Measurements from ENCODE around the gene FXYD7.

FXYD7 gene

DNA sequence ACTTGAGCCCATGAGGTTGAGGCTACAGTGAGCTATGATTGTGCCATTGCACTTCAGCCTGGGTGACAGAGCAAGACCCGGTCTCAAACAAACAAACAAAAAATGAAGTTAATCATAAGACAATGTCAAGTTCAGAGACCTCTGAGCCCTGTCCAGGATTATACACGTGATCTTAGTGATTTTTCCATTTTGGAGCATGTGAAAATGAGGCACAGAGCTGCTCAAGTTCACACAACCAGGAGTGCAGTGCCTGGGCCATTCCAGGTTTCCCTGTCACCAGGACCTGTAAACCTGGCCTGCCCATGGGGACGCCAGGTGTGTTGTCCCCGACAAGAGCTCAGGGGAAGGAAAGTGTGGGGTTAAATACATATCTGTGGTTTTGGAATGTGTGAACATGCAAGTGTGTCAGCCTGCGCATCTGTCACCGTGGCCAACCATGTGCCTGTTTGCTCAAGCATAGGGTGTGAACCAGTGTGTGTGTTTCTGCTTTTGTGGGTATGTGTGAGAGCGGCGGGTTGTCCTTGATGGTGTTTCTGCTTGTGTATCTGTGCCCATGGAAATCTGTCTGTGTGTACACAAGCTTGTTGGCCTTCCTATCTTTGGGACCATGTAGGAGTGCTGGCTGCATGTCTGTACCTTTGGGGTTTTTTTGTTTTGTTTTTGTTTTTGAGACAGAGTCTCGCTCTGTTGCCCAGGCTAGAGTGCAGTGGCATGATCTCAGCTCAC is 5.9 kb upstream of the FXYD7 start:
- H4K20me1 ChIP-seq (ENCODE audit: insufficient read depth, low read length): no peaks in the 10 kb centered on the region
- no peaks in the 10 kb centered on the region; the same call in 1 of the 2 replicates for H3K27me3 ChIP-seq (ENCODE audit: insufficient read depth, low read length)
- H3K9ac ChIP-seq (ENCODE audit: low read length): no peak overlapping the region
- H3K4me1 ChIP-seq (ENCODE audit: insufficient read depth, low read length, severe bottlenecking): peaks cover 8% of the 10 kb centered on the region
- TF ChIP-seq, protein P1, sequence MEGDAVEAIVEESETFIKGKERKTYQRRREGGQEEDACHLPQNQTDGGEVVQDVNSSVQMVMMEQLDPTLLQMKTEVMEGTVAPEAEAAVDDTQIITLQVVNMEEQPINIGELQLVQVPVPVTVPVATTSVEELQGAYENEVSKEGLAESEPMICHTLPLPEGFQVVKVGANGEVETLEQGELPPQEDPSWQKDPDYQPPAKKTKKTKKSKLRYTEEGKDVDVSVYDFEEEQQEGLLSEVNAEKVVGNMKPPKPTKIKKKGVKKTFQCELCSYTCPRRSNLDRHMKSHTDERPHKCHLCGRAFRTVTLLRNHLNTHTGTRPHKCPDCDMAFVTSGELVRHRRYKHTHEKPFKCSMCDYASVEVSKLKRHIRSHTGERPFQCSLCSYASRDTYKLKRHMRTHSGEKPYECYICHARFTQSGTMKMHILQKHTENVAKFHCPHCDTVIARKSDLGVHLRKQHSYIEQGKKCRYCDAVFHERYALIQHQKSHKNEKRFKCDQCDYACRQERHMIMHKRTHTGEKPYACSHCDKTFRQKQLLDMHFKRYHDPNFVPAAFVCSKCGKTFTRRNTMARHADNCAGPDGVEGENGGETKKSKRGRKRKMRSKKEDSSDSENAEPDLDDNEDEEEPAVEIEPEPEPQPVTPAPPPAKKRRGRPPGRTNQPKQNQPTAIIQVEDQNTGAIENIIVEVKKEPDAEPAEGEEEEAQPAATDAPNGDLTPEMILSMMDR (IDR thresholded peaks at IDR 0.05; ENCODE audit: low read length): no peak
- no peak for TF ChIP-seq EZH2 (IDR thresholded peaks at IDR 0.05; ENCODE audit: borderline replicate concordance, low read length)
- H3K36me3 ChIP-seq (ENCODE audit: insufficient read depth, low read length): no peaks in the 10 kb centered on the region
- H3K79me2 ChIP-seq (ENCODE audit: insufficient read depth, low read length): no peaks in the 10 kb centered on the region
- H3K4me3 ChIP-seq (ENCODE audit: low read depth, low read length, poor library complexity, severe bottlenecking): no peak overlapping the region
- no peaks in the 10 kb centered on the region for H3K9me3 ChIP-seq (ENCODE audit: low read length)
- no peak overlapping the region for H2AFZ ChIP-seq (ENCODE audit: low read length)
- H3K4me2 ChIP-seq (ENCODE audit: low read length): no peak overlapping the region
- no peak overlapping the region for H3K27ac ChIP-seq (ENCODE audit: low read depth, low read length, poor library complexity, severe bottlenecking)
- no peaks in the 10 kb centered on the region for H3K9me2 ChIP-seq (ENCODE audit: low read depth, low read length)
- H3F3A ChIP-seq (ENCODE audit: insufficient read depth, low read length): no peaks in the 10 kb centered on the region; the same call in 1 of the 2 replicates

DNA sequence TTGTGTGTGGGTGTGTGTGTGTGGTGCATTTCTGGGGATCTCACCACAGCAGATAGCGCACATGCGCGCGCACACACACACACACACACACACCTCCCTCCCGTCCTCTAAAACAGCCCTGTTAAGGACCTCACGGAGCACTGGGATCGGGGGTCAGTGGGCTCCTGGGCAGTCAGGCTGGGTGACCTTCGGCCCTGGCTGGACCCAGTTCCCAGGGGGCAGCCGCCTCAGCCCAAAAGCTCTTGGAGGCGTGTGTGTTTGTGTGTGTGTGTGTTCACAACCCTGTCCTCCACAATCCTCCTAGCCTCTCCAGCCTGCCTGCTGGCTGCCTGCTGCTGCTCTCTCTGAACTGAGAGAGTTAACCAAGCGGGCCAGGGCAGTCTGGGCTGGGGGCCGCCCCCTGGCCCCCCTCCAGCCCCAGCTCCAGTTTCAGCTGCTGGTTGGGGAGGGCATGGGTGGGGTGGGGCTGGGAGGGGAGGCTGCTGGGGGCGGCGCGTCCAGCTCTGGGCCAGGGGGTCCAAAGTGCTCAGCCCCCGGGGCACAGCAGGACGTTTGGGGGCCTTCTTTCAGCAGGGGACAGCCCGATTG is 4.7 kb upstream of the FXYD7 start, which contains the start of gene FXYD1:
Gene FXYD1, plus strand, starts transcription at position 520 of the 588 bp plus-strand sequence. CDS start 1,256 bp downstream, outside the sequence.
- Histone ChIP-seq H3K9me2 (ENCODE audit: low read depth, low read length) (no peaks in the 10 kb centered on the region), H3F3A (ENCODE audit: insufficient read depth, low read length) (no peaks in the 10 kb centered on the region; the same call in 1 of the 2 replicates), H3K27me3 (ENCODE audit: insufficient read depth, low read length) (no peaks in the 10 kb centered on the region), H3K9me3 (ENCODE audit: low read length) (no peaks in the 10 kb centered on the region), H3K4me2 (ENCODE audit: low read length) (no peak within 1 kb of the TSS), H4K20me1 (ENCODE audit: insufficient read depth, low read length) (no peaks in the 10 kb centered on the region), H3K4me3 (ENCODE audit: low read depth, low read length, poor library complexity, severe bottlenecking) (no peak within 1 kb of the TSS), H2AFZ (ENCODE audit: low read length) (no peak within 1 kb of the TSS), H3K36me3 (ENCODE audit: insufficient read depth, low read length) (no peaks in the 10 kb centered on the region), H3K79me2 (ENCODE audit: insufficient read depth, low read length) (no peaks in the 10 kb centered on the region), H3K4me1 (ENCODE audit: insufficient read depth, low read length, severe bottlenecking) (peaks cover 15% of the 10 kb centered on the region), H3K27ac (ENCODE audit: low read depth, low read length, poor library complexity, severe bottlenecking) (no peak within 1 kb of the TSS), H3K9ac (ENCODE audit: low read length) (no peak within 1 kb of the TSS)
- no peak for TF ChIP-seq EZH2 (IDR thresholded peaks at IDR 0.05; ENCODE audit: borderline replicate concordance, low read length)
- TF ChIP-seq, protein P1 (IDR thresholded peaks at IDR 0.05; ENCODE audit: low read length): no peak

DNA sequence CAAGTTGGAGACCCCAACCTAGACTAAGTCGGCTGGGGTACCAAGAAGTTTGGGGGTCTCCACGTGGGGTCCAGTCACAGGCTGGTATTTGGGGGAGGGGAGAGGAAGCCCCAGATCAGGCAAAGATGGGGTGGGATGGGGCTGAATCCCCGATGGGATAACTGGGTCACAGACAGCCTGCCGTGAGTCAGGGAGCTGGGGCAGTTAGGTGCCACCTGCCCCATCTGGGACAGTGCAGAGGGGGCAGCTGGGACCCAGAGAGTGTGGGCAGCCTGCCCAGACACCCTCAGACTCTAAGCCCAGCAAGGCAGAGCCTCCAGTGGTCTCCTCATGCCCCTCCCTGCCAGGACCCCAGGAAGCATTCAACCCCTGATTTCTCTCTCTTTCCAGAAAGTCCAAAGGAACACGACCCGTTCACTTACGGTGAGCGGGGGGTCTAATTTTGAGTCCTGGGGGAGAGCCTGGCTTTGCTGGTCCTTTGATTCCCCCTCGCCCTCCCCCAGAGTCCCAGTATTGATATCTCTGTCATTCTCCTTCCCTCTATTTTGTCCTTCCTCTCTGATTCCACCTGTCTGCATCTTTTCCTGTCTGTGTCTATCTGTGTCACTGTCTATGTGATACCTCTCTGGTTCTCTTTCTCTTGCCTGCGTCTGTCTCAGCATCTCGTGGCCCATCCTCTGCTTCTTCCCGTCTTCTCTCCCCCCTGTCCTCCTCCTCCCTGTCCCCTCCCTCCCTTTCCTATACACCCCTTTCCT is 2.7 kb upstream of the FXYD7 start:
- no peak for TF ChIP-seq EZH2 (IDR thresholded peaks at IDR 0.05; ENCODE audit: borderline replicate concordance, low read length)
- TF ChIP-seq, protein P1 (IDR thresholded peaks at IDR 0.05; ENCODE audit: low read length): no peak

More for the DNA sequence above, 2.7 kb upstream of the FXYD7 start:
- Histone ChIP-seq H3K4me2 (ENCODE audit: low read length) (0 out of 2 replicates have a peak overlapping the region, but pooled peaks have one; percentile 38), H3K9me3 (ENCODE audit: low read length) (no peaks in the 10 kb centered on the region), H3K27me3 (ENCODE audit: insufficient read depth, low read length) (no peaks in the 10 kb centered on the region), H3K4me1 (ENCODE audit: insufficient read depth, low read length, severe bottlenecking) (peaks cover 15% of the 10 kb centered on the region), H2AFZ (ENCODE audit: low read length) (no peak overlapping the region), H3K9ac (ENCODE audit: low read length) (no peak overlapping the region), H3F3A (ENCODE audit: insufficient read depth, low read length) (no peaks in the 10 kb centered on the region; the same call in 1 of the 2 replicates), H3K79me2 (ENCODE audit: insufficient read depth, low read length) (no peaks in the 10 kb centered on the region), H3K36me3 (ENCODE audit: insufficient read depth, low read length) (no peaks in the 10 kb centered on the region), H3K4me3 (ENCODE audit: low read depth, low read length, poor library complexity, severe bottlenecking) (no peak overlapping the region), H4K20me1 (ENCODE audit: insufficient read depth, low read length) (no peaks in the 10 kb centered on the region), H3K27ac (ENCODE audit: low read depth, low read length, poor library complexity, severe bottlenecking) (no peak overlapping the region), H3K9me2 (ENCODE audit: low read depth, low read length) (no peaks in the 10 kb centered on the region)

Data from OCI-LY1 (cell line).